Measurements from ENCODE around the gene NOX4.
"Not testable (repeated sequence)": the region's sequence is repeated elsewhere in the genome, so short reads cannot be mapped to it uniquely, and the experiment has no call there.

NOX4 gene

GRCh38 chr11:89361734-89362133, 129.4 kb downstream of the NOX4 start:
- Histone ChIP-seq H3K9me3 (ENCODE audit: insufficient read depth, low read length) (no peaks in the 10 kb centered on the region), H3K4me2 (ENCODE audit: low read length) (no peak overlapping the region), H3K27ac (ENCODE audit: low read length) (no peak overlapping the region), H4K20me1 (ENCODE audit: insufficient read depth, low read length) (no peaks in the 10 kb centered on the region), H3K4me3 (ENCODE audit: low read length) (no peak overlapping the region), H3K36me3 (replicated peaks; ENCODE audit: low read depth, low read length) (no peaks in the 10 kb centered on the region), H3K4me1 (ENCODE audit: low read length) (no peaks in the 10 kb centered on the region), H3K27me3 (ENCODE audit: low read depth, low read length) (no peaks in the 10 kb centered on the region), H3K9ac (ENCODE audit: low read length) (no peak overlapping the region), H2AFZ (ENCODE audit: low read depth, low read length) (no peak overlapping the region), H3K79me2 (ENCODE audit: low read length) (no peaks in the 10 kb centered on the region)
- TF ChIP-seq EZH2phosphoT487 (IDR thresholded peaks at IDR 0.05; ENCODE audit: low read depth) (no peak), CTCF (IDR thresholded peaks at IDR 0.05; ENCODE audit: low read depth, low read length) (no peak)

- H3K9ac ChIP-seq (ENCODE audit: low read length); H3K4me3 ChIP-seq (ENCODE audit: low read length); H2AFZ ChIP-seq (ENCODE audit: low read depth, low read length); H3K27me3 ChIP-seq (ENCODE audit: low read depth, low read length); H3K9me3 ChIP-seq (ENCODE audit: insufficient read depth, low read length); H4K20me1 ChIP-seq (ENCODE audit: insufficient read depth, low read length); H3K4me2 ChIP-seq (ENCODE audit: low read length); H3K27ac ChIP-seq (ENCODE audit: low read length); H3K36me3 ChIP-seq (replicated peaks; ENCODE audit: low read depth, low read length); H3K79me2 ChIP-seq (ENCODE audit: low read length); H3K4me1 ChIP-seq (ENCODE audit: low read length): not testable (repeated sequence)
These were observed 132.0 kb downstream of the NOX4 start for GRCh38 chr11:89359208-89359607.

- H3K9ac ChIP-seq (ENCODE audit: low read length), result no peak overlapping the region
- H3K4me1 ChIP-seq (ENCODE audit: low read length), result no peaks in the 10 kb centered on the region
- no peaks in the 10 kb centered on the region for H3K79me2 ChIP-seq (ENCODE audit: low read length)
- no peaks in the 10 kb centered on the region for H3K36me3 ChIP-seq (replicated peaks; ENCODE audit: low read depth, low read length)
- no peak overlapping the region for H2AFZ ChIP-seq (ENCODE audit: low read depth, low read length)
- no peaks in the 10 kb centered on the region for H3K9me3 ChIP-seq (ENCODE audit: insufficient read depth, low read length)
- no peaks in the 10 kb centered on the region for H4K20me1 ChIP-seq (ENCODE audit: insufficient read depth, low read length)
- TF ChIP-seq EZH2phosphoT487 (IDR thresholded peaks at IDR 0.05; ENCODE audit: low read depth) (no peak), CTCF (IDR thresholded peaks at IDR 0.05; ENCODE audit: low read depth, low read length) (no peak)
- no peak overlapping the region for H3K27ac ChIP-seq (ENCODE audit: low read length)
- H3K4me3 ChIP-seq (ENCODE audit: low read length), result no peak overlapping the region
- no peak overlapping the region for H3K4me2 ChIP-seq (ENCODE audit: low read length)
- H3K27me3 ChIP-seq (ENCODE audit: low read depth, low read length), result no peaks in the 10 kb centered on the region
These were observed 132.4 kb downstream of the NOX4 start for GRCh38 chr11:89358761-89359160.

- Histone ChIP-seq H3K4me2 (ENCODE audit: low read length) (no peak overlapping the region), H3K9me3 (ENCODE audit: insufficient read depth, low read length) (no peaks in the 10 kb centered on the region), H4K20me1 (ENCODE audit: insufficient read depth, low read length) (no peaks in the 10 kb centered on the region), H3K27me3 (ENCODE audit: low read depth, low read length) (no peaks in the 10 kb centered on the region), H3K27ac (ENCODE audit: low read length) (no peak overlapping the region), H3K79me2 (ENCODE audit: low read length) (no peaks in the 10 kb centered on the region), H3K9ac (ENCODE audit: low read length) (no peak overlapping the region), H3K4me3 (ENCODE audit: low read length) (no peak overlapping the region), H3K4me1 (ENCODE audit: low read length) (no peaks in the 10 kb centered on the region), H2AFZ (ENCODE audit: low read depth, low read length) (no peak overlapping the region), H3K36me3 (replicated peaks; ENCODE audit: low read depth, low read length) (no peaks in the 10 kb centered on the region)
- TF ChIP-seq EZH2phosphoT487 (IDR thresholded peaks at IDR 0.05; ENCODE audit: low read depth), result no peak
- no peak for TF ChIP-seq CTCF (IDR thresholded peaks at IDR 0.05; ENCODE audit: low read depth, low read length)
These were observed 135.5 kb downstream of the NOX4 start for GRCh38 chr11:89355646-89356045.

GRCh38 chr11:89354513-89354912, 136.7 kb downstream of the NOX4 start:
- H3K27ac ChIP-seq (ENCODE audit: low read length); H3K4me3 ChIP-seq (ENCODE audit: low read length); H3K36me3 ChIP-seq (replicated peaks; ENCODE audit: low read depth, low read length): not testable (repeated sequence)

More at GRCh38 chr11:89354513-89354912, 136.7 kb downstream of the NOX4 start:
- not testable (repeated sequence) for H3K4me2 ChIP-seq (ENCODE audit: low read length); H3K9ac ChIP-seq (ENCODE audit: low read length); H3K4me1 ChIP-seq (ENCODE audit: low read length); H3K79me2 ChIP-seq (ENCODE audit: low read length); H2AFZ ChIP-seq (ENCODE audit: low read depth, low read length); H3K9me3 ChIP-seq (ENCODE audit: insufficient read depth, low read length); H3K27me3 ChIP-seq (ENCODE audit: low read depth, low read length); H4K20me1 ChIP-seq (ENCODE audit: insufficient read depth, low read length)

Measured in OCI-LY3 (cell line).